K562 (cell line): Measurements from ENCODE around the gene PAX5. TPM values are rescaled to one million over a fixed set of nuclear protein-coding genes. Genes with fewer than 3 reads are reported as not detected.

Experiments
- ATAC-seq: fragments of 200-7000 bp; cut with Tn5 transposase; 3 replicates; pipeline ENCODE4 v1.9.1; 2020; ENCODE audit warnings: moderate library complexity
- BruUV-seq: library from RNA; stranded (reverse); fragments of 400-500 nt; replicated peaks from 2 replicates; lab custom pipeline; 2021; lab: Mats Ljungman, UMichigan
- CTCF ChIA-PET: fragments of 300-600 bp; formaldehyde crosslinking; extraction: SDS; loops from one replicate; lab custom pipeline; 2021; ENCODE audit warnings: low intra/inter-chr PET ratio; lab: Yijun Ruan, JAX
- POLR2A ChIA-PET: fragments of 300-600, 350-650 bp; sonication (Branson Sonifier 250); formaldehyde crosslinking; extraction: SDS; loops from one replicate; lab custom pipeline; 2021; ENCODE audit warnings: antibody characterized with exemption, inconsistent platforms; lab: Yijun Ruan, JAX
- DNase-seq, 4 experiments: peaks; one replicate each; pipeline versions ENCODE4 v3.0.0 to v3.0.0-alpha.2; 2011 to 2018; ENCODE audit warnings: low spot score in 3 of 4, mixed read lengths in 3 of 4; ENCODE audit errors: extremely low read depth in 1 of 4
- FAIRE-seq: peaks from 2 replicates; lab custom pipeline; 2011; peaks lifted over from hg19 to GRCh38; lab: Jason Lieb, UNC
- H2AFZ ChIP-seq: 2 replicates; pipeline ENCODE4 v1.6.0; 2011; ENCODE audit warnings: low read depth, low read length, control low read depth, inconsistent platforms
- H3K27ac ChIP-seq: fragments of 200-600 bp; 3 replicates; pipeline ENCODE4 v1.8.0; 2011; ENCODE audit warnings: low read depth, mild to moderate bottlenecking, control low read depth, inconsistent platforms, low read length, moderate library complexity, mixed read lengths; ENCODE audit errors: extremely low read depth
- H3K27me3 ChIP-seq, 2 experiments: fragments of 300-600 bp in 1 of 2; 2 replicates in 1 of 2; 3 replicates in 1 of 2; pipeline versions ENCODE4 v1.6.0 to v1.8.0; 2011; ENCODE audit warnings: inconsistent platforms in 2 of 2, low read length in 2 of 2, mild to moderate bottlenecking in 1 of 2, mixed read lengths in 1 of 2, moderate library complexity in 1 of 2; ENCODE audit not compliant: control insufficient read depth in 2 of 2, insufficient read depth in 2 of 2
- H3K36me3 ChIP-seq: fragments of 300-600 bp; 3 replicates; pipeline ENCODE4 v1.8.0; 2011; ENCODE audit warnings: mild to moderate bottlenecking, low read length, inconsistent platforms; ENCODE audit not compliant: control insufficient read depth, insufficient read depth
- H3K4me1 ChIP-seq, 2 experiments: fragments of 200-600 bp in 1 of 2; replicated peaks in 1 of 2; 2 replicates in 1 of 2; 3 replicates in 1 of 2; pipeline versions ENCODE4 v1.5.1 to v1.8.0; 2011; ENCODE audit warnings: inconsistent platforms in 2 of 2, low read length in 2 of 2, mild to moderate bottlenecking in 1 of 2, mixed read lengths in 1 of 2, moderate library complexity in 1 of 2; ENCODE audit not compliant: control insufficient read depth in 2 of 2, insufficient read depth in 2 of 2
- H3K4me2 ChIP-seq: 2 replicates; pipeline ENCODE4 v1.6.1; 2011; ENCODE audit warnings: low read length, control low read depth, inconsistent platforms, mixed read lengths; ENCODE audit not compliant: insufficient read depth
- H3K4me3 ChIP-seq: fragments of 200-600 bp; sonication (generic), shearing (Covaris generic); 2 replicates; pipeline ENCODE4 v1.5.1; 2016; ENCODE audit warnings: control low read depth, inconsistent platforms
- H3K79me2 ChIP-seq: fragments of 200-600 bp; 3 replicates; pipeline ENCODE4 v1.8.0; 2011; ENCODE audit warnings: low read length, inconsistent platforms; ENCODE audit not compliant: control insufficient read depth, insufficient read depth
- H3K9ac ChIP-seq, 2 experiments: 2 replicates each; pipeline versions ENCODE4 v1.6.0 to v1.6.1; 2011; ENCODE audit warnings: low read depth in 2 of 2, low read length in 2 of 2, control low read depth in 1 of 2, inconsistent platforms in 1 of 2, mild to moderate bottlenecking in 1 of 2, mixed read lengths in 1 of 2; ENCODE audit not compliant: insufficient read depth in 1 of 2
- H3K9me1 ChIP-seq: one replicate; pipeline ENCODE4 v1.6.0; 2011; ENCODE audit warnings: inconsistent platforms, mild to moderate bottlenecking, low read length, moderate library complexity; ENCODE audit not compliant: control insufficient read depth, insufficient read depth
- H3K9me3 ChIP-seq: replicated peaks from 2 replicates; pipeline ENCODE4 v1.5.1; 2011; ENCODE audit warnings: low read depth, low read length, inconsistent platforms; ENCODE audit not compliant: control insufficient read depth, insufficient read depth
- H4K20me1 ChIP-seq: replicated peaks from 2 replicates; pipeline ENCODE4 v1.6.1; 2011; ENCODE audit warnings: low read length, inconsistent platforms, mixed read lengths; ENCODE audit not compliant: control insufficient read depth, insufficient read depth
- ELF1 ChIP-seq: fragments of 200-800 bp; sonication (Bioruptor generic); IDR thresholded peaks from 2 replicates; pipeline ENCODE4 v1.6.1; 2016; ENCODE audit warnings: missing genetic modification characterization, missing compliant biosample characterization
- ETV6 ChIP-seq, 3 experiments: fragments of 150-350 bp in 1 of 3; sonication (generic) in 1 of 3; formaldehyde crosslinking in 1 of 3; IDR thresholded peaks; 2 replicates each; pipeline versions ENCODE4 v1.6.1 to v1.8.0; 2014 to 2022; ENCODE audit warnings: borderline replicate concordance in 2 of 3, low read depth in 2 of 3, antibody characterized with exemption in 1 of 3, low read length in 1 of 3, mild to moderate bottlenecking in 1 of 3, missing genetic modification reagents in 1 of 3
- FOXA3 ChIP-seq, 2 experiments: fragments of 450-650 bp in 1 of 2; sonication (generic) in 1 of 2; formaldehyde crosslinking; IDR thresholded peaks in 1 of 2; conservative IDR thresholded peaks in 1 of 2; 2 replicates each; pipeline versions ENCODE4 v1.4.0 to v1.8.0; 2020 to 2022; ENCODE audit warnings: mild to moderate bottlenecking in 2 of 2, missing genetic modification reagents in 1 of 2
- RNF2 ChIP-seq: sonication (generic); IDR thresholded peaks from 2 replicates; pipeline ENCODE4 v1.6.1; 2016
- SNIP1 ChIP-seq: fragments of 450-650 bp; IDR thresholded peaks from 2 replicates; pipeline ENCODE4 v1.7.1; 2017; ENCODE audit warnings: low read depth, mild to moderate bottlenecking
- SRSF9 ChIP-seq: fragments of 200-400 bp; formaldehyde crosslinking; IDR thresholded peaks from 2 replicates; pipeline ENCODE4 v1.6.1; 2017; ENCODE audit warnings: low read depth, low read length, borderline replicate concordance
- TARDBP ChIP-seq: fragments of 450-650 bp; IDR thresholded peaks from 2 replicates; pipeline ENCODE4 v1.6.1; 2016
- TCF7L2 ChIP-seq: fragments of 150-350 bp; IDR thresholded peaks from 2 replicates; pipeline ENCODE4 v1.6.1; 2016; ENCODE audit warnings: low read depth, mild to moderate bottlenecking, low read length, moderate library complexity
- TCFL5 ChIP-seq: fragments of 250-450 bp; sonication (Bioruptor Pico); conservative IDR thresholded peaks from 2 replicates; pipeline ENCODE4 v1.6.1; 2021; ENCODE audit warnings: mild to moderate bottlenecking, moderate library complexity, matching md5 sums
- ZKSCAN8 ChIP-seq: fragments of 200-800 bp; sonication (Bioruptor generic); IDR thresholded peaks from 2 replicates; pipeline ENCODE4 v1.6.1; 2016; ENCODE audit warnings: missing genetic modification characterization, missing compliant biosample characterization
- ZNF766 ChIP-seq: fragments of 200-800 bp; sonication (Bioruptor generic); conservative IDR thresholded peaks from 2 replicates; pipeline ENCODE4 v1.6.1; 2016; ENCODE audit warnings: missing genetic modification characterization, missing compliant biosample characterization
- ZSCAN32 ChIP-seq: fragments of 450-650 bp; formaldehyde crosslinking; IDR thresholded peaks from 2 replicates; pipeline ENCODE4 v1.4.0; 2020; ENCODE audit warnings: mild to moderate bottlenecking, moderate library complexity
- WGBS: fragments of 100-300 bp; shearing (Covaris generic); methylation state at CpG from one replicate; pipeline ENCODE4 v1.1.6; 2016; ENCODE audit warnings: low coverage, mixed read lengths; ENCODE audit not compliant: insufficient coverage; ENCODE audit errors: missing lambda C conversion rate; 5-methylcytosine and 5-hydroxymethylcytosine counted together
- in situ Hi-C: fragments of 300-500 bp; cut with MboI; formaldehyde crosslinking; loops from 4 replicates; pipeline ENCODE4 v1.15.0; 2018; ENCODE audit warnings: inconsistent platforms, mixed read lengths
- intact Hi-C: fragments of 100-400 bp; cut with micrococcal nuclease; formaldehyde crosslinking; loops from 2 replicates; pipeline ENCODE4 v1.14.2; 2022
- polyA plus RNA-seq, 8 experiments: library from polyadenylated mRNA; depleted of rRNA in 4 of 8; stranded (reverse) in 5 of 8; unstranded in 3 of 8; fragments of >200 nt; fragmentation: Nextera tagmentation in 2 of 8; fragmentation: Illumina TruSeq in 1 of 8; extraction: Ambion mirVana in 2 of 8; extraction: Trizol in 1 of 8; gene quantifications; 2 replicates each; pipeline versions ENCODE4 v1.2.1 to v1.2.3, GENCODE V29; 2011 to 2014; ENCODE audit warnings: inconsistent platforms in 1 of 8, missing spikeins in 1 of 8
- total RNA-seq, 7 experiments: library from RNA; depleted of rRNA in 6 of 7; stranded (reverse); fragments of >200 nt in 6 of 7; fragmentation: Illumina TruSeq in 2 of 7; extraction: Trizol in 2 of 7; gene quantifications; 2 replicates each; pipeline versions ENCODE4 v1.2.1 to v1.2.3, GENCODE V29; 2011 to 2021; ENCODE audit warnings: low replicate concordance in 1 of 7
- TF ChIP-seq, protein P1 (sequence below): IDR thresholded peaks from 2 replicates; pipeline ENCODE4 v1.6.1; 2014; ENCODE audit warnings: antibody characterized with exemption
- TF ChIP-seq, protein P2 (sequence below): fragments of 250-450 bp; sonication (Bioruptor Pico); IDR thresholded peaks from 2 replicates; pipeline ENCODE4 v1.5.1; 2021; ENCODE audit warnings: mild to moderate bottlenecking
- TF ChIP-seq, protein P3 (sequence below): fragments of 250-450 bp; sonication (Bioruptor Pico); IDR thresholded peaks from 2 replicates; pipeline ENCODE4 v1.4.0; 2020

Gene PAX5
- total and polyA plus RNA-seq, 9 of the 15 experiments (the other 6 are each of a cell fraction or from before 2014, with no cell fraction given) = 0.03 to 0.09 TPM; not detected in 7

DNA sequence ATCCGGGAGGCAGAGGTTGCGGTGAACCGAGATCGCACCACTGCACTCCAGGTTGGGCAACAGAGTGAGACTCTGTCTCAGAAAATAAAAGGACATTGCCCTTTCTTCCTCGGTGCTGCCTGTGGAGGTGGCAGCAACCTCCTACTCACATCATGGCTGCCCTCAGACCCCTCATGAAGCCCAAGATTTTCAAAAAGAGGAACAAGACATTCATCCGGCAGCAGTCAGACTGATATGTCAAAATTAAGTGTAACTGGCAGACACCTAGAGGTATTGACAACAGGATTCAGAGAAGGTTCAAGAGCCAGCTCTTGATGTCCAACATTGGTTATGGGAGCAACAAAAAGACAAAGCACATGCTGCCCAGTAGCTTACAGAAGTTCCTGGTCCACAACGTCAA is 12.6 kb upstream of the PAX5 start:
- Histone ChIP-seq H3K9me1 (no peaks in the 10 kb centered on the region), H3K9ac (no peak overlapping the region), H3K36me3 (no peaks in the 10 kb centered on the region), H3K27me3 (peaks cover 7 to 15% of the 10 kb centered on the region in 2 experiments; a peak in 3 of 5 replicates), H3K79me2 (no peaks in the 10 kb centered on the region), H3K4me2 (no peak overlapping the region), H3K9me3 (no peaks in the 10 kb centered on the region), H3K4me3 (no peak overlapping the region), H3K4me1 (no peaks in the 10 kb centered on the region), H3K27ac (no peak overlapping the region), H2AFZ (no peak overlapping the region), H4K20me1 (no peaks in the 10 kb centered on the region; the same call in 1 of the 2 replicates)
- ATAC-seq (no peak), DNase-seq (no peak), FAIRE-seq (no peak)
- BruUV-seq = no TSS peak
- in situ Hi-C loops = loop anchor here (5.0 kb wide), 1 partner anchor 46 kb away; no protein-coding TSS in a partner anchor
- CTCF ChIA-PET = no interaction called here
- intact Hi-C loops = no loop called here
- WGBS = 0% methylated on average over 7 of the region's 7 CpGs
- POLR2A ChIA-PET = no interaction called here
- TF ChIP-seq TCF7L2 (no peak), ELF1 (tag) (no peak), TCFL5 (CRISPR knock-in tag) (no peak), ZSCAN32 (no peak), ETV6 (IDR thresholded peaks at IDR 0.05; ENCODE audit: borderline replicate concordance in 1 of 2, low read depth in 2 of 2, low read length in 1 of 2) (no peak), ETV6 (CRISPR knock-in tag; IDR thresholded peaks at IDR 0.05; ENCODE audit: borderline replicate concordance) (no peak), ZKSCAN8 (no peak), FOXA3 (CRISPR knock-in tag; conservative IDR thresholded peaks at IDR 0.05 in 1 of 2, IDR thresholded peaks at IDR 0.05 in 1 of 2) (no peak), RNF2 (no peak), SNIP1 (no peak), SRSF9 (no peak), TARDBP (no peak), ZNF766 (CRISPR knock-in tag) (no peak)
- TF ChIP-seq, protein P1, sequence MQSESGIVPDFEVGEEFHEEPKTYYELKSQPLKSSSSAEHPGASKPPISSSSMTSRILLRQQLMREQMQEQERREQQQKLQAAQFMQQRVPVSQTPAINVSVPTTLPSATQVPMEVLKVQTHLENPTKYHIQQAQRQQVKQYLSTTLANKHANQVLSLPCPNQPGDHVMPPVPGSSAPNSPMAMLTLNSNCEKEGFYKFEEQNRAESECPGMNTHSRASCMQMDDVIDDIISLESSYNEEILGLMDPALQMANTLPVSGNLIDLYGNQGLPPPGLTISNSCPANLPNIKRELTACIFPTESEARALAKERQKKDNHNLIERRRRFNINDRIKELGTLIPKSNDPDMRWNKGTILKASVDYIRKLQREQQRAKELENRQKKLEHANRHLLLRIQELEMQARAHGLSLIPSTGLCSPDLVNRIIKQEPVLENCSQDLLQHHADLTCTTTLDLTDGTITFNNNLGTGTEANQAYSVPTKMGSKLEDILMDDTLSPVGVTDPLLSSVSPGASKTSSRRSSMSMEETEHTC = no peak
- TF ChIP-seq, protein P2, sequence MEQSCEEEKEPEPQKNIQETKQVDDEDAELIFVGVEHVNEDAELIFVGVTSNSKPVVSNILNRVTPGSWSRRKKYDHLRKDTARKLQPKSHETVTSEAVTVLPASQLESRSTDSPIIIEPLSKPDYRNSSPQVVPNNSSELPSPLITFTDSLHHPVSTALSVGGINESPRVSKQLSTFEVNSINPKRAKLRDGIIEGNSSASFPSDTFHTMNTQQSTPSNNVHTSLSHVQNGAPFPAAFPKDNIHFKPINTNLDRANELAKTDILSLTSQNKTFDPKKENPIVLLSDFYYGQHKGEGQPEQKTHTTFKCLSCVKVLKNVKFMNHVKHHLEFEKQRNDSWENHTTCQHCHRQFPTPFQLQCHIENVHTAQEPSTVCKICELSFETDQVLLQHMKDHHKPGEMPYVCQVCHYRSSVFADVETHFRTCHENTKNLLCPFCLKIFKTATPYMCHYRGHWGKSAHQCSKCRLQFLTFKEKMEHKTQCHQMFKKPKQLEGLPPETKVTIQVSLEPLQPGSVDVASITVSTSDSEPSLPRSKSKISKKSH (CRISPR knock-in tag) = no peak
- TF ChIP-seq, protein P3, sequence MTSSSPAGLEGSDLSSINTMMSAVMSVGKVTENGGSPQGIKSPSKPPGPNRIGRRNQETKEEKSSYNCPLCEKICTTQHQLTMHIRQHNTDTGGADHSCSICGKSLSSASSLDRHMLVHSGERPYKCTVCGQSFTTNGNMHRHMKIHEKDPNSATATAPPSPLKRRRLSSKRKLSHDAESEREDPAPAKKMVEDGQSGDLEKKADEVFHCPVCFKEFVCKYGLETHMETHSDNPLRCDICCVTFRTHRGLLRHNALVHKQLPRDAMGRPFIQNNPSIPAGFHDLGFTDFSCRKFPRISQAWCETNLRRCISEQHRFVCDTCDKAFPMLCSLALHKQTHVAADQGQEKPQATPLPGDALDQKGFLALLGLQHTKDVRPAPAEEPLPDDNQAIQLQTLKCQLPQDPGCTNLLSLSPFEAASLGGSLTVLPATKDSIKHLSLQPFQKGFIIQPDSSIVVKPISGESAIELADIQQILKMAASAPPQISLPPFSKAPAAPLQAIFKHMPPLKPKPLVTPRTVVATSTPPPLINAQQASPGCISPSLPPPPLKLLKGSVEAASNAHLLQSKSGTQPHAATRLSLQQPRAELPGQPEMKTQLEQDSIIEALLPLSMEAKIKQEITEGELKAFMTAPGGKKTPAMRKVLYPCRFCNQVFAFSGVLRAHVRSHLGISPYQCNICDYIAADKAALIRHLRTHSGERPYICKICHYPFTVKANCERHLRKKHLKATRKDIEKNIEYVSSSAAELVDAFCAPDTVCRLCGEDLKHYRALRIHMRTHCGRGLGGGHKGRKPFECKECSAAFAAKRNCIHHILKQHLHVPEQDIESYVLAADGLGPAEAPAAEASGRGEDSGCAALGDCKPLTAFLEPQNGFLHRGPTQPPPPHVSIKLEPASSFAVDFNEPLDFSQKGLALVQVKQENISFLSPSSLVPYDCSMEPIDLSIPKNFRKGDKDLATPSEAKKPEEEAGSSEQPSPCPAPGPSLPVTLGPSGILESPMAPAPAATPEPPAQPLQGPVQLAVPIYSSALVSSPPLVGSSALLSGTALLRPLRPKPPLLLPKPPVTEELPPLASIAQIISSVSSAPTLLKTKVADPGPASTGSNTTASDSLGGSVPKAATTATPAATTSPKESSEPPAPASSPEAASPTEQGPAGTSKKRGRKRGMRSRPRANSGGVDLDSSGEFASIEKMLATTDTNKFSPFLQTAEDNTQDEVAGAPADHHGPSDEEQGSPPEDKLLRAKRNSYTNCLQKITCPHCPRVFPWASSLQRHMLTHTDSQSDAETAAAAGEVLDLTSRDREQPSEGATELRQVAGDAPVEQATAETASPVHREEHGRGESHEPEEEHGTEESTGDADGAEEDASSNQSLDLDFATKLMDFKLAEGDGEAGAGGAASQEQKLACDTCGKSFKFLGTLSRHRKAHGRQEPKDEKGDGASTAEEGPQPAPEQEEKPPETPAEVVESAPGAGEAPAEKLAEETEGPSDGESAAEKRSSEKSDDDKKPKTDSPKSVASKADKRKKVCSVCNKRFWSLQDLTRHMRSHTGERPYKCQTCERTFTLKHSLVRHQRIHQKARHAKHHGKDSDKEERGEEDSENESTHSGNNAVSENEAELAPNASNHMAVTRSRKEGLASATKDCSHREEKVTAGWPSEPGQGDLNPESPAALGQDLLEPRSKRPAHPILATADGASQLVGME (CRISPR knock-in tag) = no peak
